ENCODE measurements around the gene C22orf15.
A peak's percentile ranks its signal among the peaks of the same experiment; 100 is the strongest.

C22orf15 gene

DNA sequence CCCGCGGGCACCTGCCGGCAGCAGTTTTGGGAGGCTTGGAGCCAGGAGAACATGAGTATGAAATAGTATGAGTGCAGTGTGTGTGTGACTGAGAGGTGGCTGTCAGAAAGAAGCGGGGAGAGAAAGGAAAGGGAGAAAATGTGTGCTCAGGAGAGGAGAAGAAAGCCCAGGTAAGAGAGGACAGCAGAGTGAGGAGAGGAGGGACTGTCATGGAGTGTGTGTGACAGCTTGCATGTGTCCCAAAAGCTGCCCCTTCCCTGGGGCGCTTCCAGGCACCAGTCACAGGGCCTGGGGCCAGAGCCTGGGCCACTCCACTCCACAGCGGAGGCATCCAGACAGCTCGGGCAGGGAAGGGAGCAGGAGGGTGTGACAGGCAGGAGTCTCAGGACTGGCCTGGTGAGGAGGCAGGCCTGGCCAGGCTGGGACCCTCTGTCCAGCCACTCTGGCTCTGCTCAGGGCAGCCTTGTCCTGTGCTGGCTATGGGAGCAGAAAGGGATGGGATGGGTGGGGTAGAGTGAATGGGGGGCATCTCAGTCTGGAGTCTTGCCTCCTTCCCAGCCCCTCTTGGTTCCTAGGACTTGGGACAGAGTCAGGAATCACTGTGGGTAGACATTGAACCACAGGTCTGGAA, 10.8 kb downstream of the C22orf15 start:
- DNase-seq: no peak

- no peak for DNase-seq
Measured at GRCh38 chr22:23774114-23774921, 11.5 kb downstream of the C22orf15 start.

GRCh38 chr22:23774922-23775436, 12.2 kb downstream of the C22orf15 start:
- DNase-seq: no peak

GRCh38 chr22:23775779-23776375, 13.1 kb downstream of the C22orf15 start:
- DNase-seq: no peak

DNA sequence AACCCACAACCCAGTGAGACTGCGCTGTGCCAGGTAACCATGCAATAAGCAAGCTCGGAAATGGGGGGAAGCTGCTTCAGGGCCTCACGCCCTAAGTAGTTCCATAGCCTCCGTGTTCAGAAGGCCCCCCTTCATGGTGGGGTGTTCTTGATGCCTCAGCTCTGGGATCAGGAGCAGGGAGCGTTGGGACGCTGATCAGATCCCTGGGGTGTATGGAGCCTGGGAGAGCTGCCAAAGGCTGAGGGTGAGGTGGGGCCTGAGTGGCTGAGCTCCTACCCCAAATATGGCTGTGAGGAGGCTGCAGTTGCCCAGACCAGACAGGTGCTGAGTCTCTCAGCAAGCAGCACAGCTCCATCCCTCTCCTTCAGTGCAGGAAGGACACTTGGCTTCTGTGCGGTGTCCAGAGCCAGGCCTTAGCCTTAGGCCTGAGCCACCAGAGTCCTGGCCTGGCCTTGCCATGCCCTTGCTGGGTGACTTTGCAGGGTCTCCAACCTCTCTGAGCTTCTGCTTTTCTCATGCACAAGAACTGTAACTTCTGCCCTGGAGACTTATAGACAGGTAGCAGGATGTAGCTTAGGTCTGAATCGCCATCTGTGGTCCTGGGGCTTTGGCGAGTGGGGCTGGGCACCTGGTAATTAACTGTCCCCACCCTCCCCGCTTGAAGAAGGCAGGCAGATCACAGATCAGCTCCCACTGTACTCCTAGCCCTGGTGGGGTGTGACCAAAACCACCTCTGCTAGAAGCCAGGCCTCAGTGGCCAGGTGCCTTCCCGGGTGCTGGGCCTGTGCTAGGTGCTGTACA, 15.2 kb downstream of the C22orf15 start:
- DNase-seq: no peak

- no peak for DNase-seq
Measured at GRCh38 chr22:23778577-23778900, 15.7 kb downstream of the C22orf15 start.

DNA sequence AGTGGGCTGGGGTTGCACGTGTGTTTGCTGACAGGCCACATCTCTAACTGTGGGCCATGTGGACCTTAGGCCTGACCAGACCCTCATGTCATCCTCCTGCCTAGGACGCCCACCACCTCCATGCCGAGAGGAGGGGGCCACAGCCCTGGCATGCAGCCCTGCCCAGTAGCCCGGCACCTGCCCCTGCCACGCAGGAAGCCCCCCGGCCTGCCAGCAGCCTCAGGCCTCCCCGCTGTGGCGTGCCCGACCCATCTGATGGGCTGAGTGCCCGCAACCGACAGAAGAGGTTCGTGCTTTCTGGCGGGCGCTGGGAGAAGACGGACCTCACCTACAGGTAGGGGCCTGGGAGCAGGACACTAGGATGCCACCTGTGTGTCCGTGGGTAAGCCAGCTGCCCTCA, 16.3 kb downstream of the C22orf15 start:
- no peak for DNase-seq

DNA sequence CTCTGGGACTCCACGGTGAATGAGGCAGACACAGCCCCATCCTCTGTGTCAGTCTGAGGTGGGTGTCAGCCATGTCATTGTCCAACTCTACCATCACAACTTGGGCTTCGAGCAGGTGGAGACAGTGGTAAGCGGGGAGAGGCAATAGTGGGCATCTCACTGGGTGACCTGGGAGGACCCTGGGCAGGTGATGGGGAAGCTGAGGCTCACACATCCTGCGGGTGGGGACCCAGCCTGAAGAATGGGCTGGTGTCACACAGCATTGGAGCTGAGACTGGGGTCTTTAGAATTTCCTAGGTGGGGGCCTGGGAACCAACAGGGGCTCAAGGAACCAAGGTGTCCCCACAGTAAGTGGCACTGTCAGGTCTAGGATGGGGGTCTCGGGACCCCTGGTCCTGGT, 16.9 kb downstream of the C22orf15 start:
- no peak for DNase-seq

GRCh38 chr22:23780146-23780748, 17.5 kb downstream of the C22orf15 start:
- no peak for DNase-seq

DNA sequence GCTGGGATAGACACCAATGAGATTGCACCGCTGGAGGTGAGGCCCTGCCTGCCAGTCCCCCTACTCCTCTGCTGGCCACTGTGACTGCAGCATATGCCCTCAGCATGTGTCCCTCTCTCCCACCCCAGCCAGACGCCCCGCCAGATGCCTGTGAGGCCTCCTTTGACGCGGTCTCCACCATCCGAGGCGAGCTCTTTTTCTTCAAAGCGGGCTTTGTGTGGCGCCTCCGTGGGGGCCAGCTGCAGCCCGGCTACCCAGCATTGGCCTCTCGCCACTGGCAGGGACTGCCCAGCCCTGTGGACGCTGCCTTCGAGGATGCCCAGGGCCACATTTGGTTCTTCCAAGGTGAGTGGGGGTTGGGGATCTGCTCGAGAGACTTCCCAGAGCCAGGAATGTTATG, 18.3 kb downstream of the C22orf15 start:
- no peak for DNase-seq

DNA sequence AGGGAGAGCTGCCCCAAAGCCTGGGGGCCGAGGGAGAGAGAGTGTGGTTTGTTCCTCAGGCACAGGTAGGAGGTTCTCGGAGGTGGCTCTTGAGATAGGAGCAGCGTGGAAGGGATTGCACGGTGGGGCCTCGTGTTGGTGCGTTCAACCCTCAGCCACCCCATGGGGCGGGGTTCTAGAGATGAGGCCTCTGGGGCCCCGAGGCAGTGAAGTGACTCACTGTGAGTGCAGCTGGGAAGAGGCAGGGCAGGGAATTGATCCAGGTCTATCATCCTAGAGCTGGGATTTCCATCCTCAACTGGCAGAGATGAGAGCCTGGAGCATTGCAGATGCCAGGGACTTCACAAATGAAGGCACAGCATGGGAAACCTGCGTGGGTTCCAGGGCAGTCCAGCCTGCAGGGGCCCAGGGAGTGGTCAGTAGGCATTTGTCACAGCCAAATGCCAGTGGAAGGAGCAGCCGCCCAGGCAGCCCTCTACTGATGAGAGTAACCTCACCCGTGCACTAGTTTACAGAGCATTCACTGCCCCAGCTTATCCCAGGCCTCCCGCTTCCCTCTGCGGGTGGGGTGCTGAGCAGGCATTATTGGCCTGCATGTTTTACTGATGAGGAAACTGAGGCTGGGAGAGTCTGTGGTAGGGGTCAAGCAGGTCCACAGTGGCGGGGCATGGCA, 18.9 kb downstream of the C22orf15 start:
- no peak for DNase-seq

DNA sequence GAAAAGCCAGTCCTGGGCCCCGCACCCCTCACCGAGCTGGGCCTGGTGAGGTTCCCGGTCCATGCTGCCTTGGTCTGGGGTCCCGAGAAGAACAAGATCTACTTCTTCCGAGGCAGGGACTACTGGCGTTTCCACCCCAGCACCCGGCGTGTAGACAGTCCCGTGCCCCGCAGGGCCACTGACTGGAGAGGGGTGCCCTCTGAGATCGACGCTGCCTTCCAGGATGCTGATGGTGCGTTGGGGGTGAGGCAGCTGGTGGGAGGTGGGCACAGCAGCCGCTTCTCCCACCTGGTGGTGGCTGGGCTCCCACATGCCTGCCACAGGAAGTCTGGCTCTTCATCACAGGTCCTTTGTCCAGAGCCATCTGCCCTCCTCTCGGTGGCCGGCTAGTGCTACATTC, 19.5 kb downstream of the C22orf15 start:
- DNase-seq: no peak

DNA sequence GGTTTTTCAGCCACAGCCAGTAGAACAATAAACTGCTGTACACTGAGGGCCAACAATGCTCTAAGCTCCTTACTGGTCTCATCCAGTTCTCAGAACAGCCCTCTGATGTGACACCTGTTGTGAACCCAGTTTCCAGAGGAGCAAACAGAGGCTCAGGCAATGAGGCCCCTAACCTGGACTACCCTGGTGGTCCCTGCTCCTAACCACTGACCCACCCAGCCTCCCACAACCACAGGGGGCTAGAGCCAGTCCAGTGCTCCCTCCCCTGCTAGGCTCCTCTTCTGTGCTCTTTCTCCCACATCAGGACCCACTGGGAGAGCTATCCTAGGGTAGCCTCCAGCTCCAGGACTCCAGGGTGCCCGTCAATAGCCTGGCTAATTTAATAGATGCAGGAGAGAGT, 19.9 kb downstream of the C22orf15 start:
- no peak for DNase-seq

DNA sequence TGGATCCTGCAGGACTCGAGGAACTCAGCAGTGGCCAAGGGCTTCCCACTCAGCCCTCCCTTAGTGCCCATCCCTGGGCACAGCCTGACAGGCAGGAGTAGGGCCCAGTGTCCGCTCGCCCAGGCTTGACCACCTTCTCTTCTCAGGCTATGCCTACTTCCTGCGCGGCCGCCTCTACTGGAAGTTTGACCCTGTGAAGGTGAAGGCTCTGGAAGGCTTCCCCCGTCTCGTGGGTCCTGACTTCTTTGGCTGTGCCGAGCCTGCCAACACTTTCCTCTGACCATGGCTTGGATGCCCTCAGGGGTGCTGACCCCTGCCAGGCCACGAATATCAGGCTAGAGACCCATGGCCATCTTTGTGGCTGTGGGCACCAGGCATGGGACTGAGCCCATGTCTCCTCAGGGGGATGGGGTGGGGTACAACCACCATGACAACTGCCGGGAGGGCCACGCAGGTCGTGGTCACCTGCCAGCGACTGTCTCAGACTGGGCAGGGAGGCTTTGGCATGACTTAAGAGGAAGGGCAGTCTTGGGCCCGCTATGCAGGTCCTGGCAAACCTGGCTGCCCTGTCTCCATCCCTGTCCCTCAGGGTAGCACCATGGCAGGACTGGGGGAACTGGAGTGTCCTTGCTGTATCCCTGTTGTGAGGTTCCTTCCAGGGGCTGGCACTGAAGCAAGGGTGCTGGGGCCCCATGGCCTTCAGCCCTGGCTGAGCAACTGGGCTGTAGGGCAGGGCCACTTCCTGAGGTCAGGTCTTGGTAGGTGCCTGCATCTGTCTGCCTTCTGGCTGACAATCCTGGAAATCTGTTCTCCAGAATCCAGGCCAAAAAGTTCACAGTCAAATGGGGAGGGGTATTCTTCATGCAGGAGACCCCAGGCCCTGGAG, 20.7 kb downstream of the C22orf15 start:
- no peak for DNase-seq

DNA sequence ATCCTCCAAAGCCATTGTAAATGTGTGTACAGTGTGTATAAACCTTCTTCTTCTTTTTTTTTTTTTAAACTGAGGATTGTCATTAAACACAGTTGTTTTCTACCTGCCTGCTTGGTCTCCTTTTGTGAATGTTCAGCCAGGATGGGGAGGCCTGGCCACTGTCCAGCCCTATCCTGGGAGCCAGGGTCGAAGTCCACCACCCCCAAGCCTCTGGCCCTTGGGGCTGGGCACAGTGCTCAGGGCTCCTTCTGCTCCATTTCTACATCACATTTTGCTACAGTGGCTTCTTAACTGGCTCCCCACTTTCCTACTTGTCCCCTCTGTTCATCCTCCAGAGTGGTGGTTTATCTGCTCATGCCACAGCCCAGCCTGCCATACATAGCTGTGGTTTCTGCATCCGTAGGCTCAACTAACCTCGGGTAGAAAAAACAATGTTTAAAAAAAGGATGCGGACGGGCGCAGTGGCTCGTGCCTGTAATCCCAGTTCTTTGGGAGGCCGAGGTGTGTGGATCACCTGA, 21.5 kb downstream of the C22orf15 start:
- DNase-seq: no peak

DNA sequence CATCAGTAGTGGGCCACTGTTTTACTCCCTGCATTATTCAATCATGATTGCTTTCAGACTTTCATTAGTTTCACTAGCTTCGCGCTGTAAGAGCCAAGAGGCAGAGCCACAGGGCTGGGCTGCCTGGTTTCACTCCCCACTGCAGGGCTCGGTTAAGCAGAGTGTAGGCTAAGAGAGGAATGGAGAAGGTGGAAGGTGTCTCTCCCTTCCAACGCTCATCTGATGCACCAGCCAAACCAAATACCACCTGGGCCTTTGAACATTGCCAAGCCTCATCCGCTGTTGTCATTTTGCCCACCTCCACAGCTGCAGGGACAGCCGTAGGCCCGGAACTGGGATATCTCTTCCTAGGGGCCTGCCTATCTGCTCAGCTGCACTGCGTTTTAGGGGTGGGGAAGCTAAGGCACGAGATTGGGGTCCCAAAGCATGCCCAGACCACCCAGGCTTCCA, 23.5 kb downstream of the C22orf15 start:
- DNase-seq: no peak

- DNase-seq: peak; percentile 93
Measured at GRCh38 chr22:23786752-23787599, 24.2 kb downstream of the C22orf15 start, which contains the start of gene SMARCB1. Gene SMARCB1, plus strand, starts transcription at chr22:23786966. Its CDS starts 204 bp downstream, at chr22:23787170.

DNA sequence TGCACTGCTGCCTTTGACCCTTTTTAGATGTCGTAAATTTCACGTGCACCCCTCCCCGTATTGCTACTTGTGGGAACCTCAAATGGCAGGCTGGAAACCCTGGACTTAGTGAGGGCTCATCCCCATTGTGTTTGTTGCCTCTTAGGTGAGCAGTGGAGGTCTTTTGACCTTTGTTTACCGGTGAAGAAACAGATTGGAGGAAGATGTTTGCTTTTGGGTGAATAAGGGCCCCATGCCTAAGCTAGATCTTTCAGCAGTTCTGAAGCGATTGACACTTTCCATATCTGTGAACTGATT, 24.8 kb downstream of the C22orf15 start:
- no peak for DNase-seq

- DNase-seq: no peak
Measured at GRCh38 chr22:23787910-23788309, 25.1 kb downstream of the C22orf15 start.

DNA sequence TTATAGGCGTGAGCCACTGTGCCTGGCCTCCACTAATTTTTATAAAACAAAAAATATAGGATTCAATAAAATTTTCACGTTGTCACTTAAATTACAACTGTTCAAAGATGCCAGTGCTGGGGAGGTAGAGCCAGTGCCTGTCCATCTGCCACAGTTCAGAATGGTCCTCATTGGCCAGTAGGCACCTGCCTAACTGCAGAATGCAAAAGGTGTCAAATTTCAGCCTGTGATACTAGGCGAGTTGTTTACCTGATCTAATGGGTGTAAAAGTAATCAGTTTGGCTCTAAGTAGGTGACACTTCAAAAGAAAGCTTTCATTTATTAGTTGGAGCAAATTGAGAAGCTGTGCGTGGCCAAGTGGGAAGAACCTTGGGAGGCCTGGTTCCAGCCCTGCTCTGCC, 26.3 kb downstream of the C22orf15 start:
- no peak for DNase-seq
